IMR-90 (cell line): ENCODE data around the gene BTBD17. TPM values are rescaled to one million over a fixed set of nuclear protein-coding genes. Genes with fewer than 3 reads are reported as not detected.

Experiments
- ATAC-seq: fragments of 200-7000 bp; cut with Tn5 transposase; 2 replicates; pipeline ENCODE4 v1.9.1; 2020; ENCODE audit warnings: low read depth, mild to moderate bottlenecking, moderate library complexity
- BruUV-seq: library from RNA; stranded (reverse); fragments of 400-500 nt; replicated peaks from 2 replicates; lab custom pipeline; 2021; lab: Mats Ljungman, UMichigan
- CTCF ChIA-PET: fragments of 300-600 bp; formaldehyde crosslinking; extraction: SDS; loops from one replicate; lab custom pipeline; 2021; ENCODE audit warnings: antibody characterized with exemption; lab: Yijun Ruan, JAX
- POLR2A ChIA-PET: fragments of 300-600 bp; sonication (Branson Sonifier 250); formaldehyde crosslinking; loops from one replicate; lab custom pipeline; 2022; ENCODE audit warnings: antibody characterized with exemption; ENCODE audit not compliant: unreplicated experiment; lab: Charles Lee
- DNase-seq: peaks from one replicate; pipeline ENCODE4 v3.0.0; 2013
- H2AFZ ChIP-seq: replicated peaks from 2 replicates; pipeline ENCODE3; 2013; ENCODE audit warnings: low read length, mild to moderate bottlenecking; ENCODE audit not compliant: poor library complexity
- H2AK5ac ChIP-seq: 2 replicates; pipeline ENCODE4 v1.6.1; 2013; ENCODE audit warnings: low read depth, low read length, inconsistent platforms
- H2AK9ac ChIP-seq: replicated peaks from 2 replicates; pipeline ENCODE3; 2013; ENCODE audit warnings: mild to moderate bottlenecking, low read depth, low read length, moderate library complexity; ENCODE audit not compliant: poor library complexity
- H2BK120ac ChIP-seq: 2 replicates; pipeline ENCODE4 v1.6.1; 2013; ENCODE audit warnings: low read depth, low read length, inconsistent platforms
- H2BK15ac ChIP-seq: 3 replicates; pipeline ENCODE4 v1.6.1; 2013; ENCODE audit warnings: low read depth, low read length, inconsistent platforms
- H2BK20ac ChIP-seq: 2 replicates; pipeline ENCODE4 v1.6.1; 2013; ENCODE audit warnings: low read depth, mild to moderate bottlenecking, inconsistent platforms, low read length, moderate library complexity
- H2BK5ac ChIP-seq: 2 replicates; pipeline ENCODE4 v1.6.1; 2013; ENCODE audit warnings: mild to moderate bottlenecking, low read depth, low read length, inconsistent platforms; ENCODE audit not compliant: poor library complexity, severe bottlenecking
- H3K14ac ChIP-seq: replicated peaks from 2 replicates; pipeline ENCODE4 v1.6.1; 2013; ENCODE audit warnings: low read depth, low read length, inconsistent platforms
- H3K18ac ChIP-seq: 2 replicates; pipeline ENCODE4 v1.6.1; 2013; ENCODE audit warnings: low read depth, low read length, control low read depth
- H3K23ac ChIP-seq: 2 replicates; pipeline ENCODE4 v1.6.1; 2013; ENCODE audit warnings: low read depth, low read length, inconsistent platforms
- H3K27ac ChIP-seq: 2 replicates; pipeline ENCODE4 v1.5.1; 2013; ENCODE audit warnings: mild to moderate bottlenecking, control low read depth, low read length; ENCODE audit not compliant: insufficient read depth
- H3K27me3 ChIP-seq: 2 replicates; pipeline ENCODE4 v1.6.1; 2013; ENCODE audit warnings: low read length; ENCODE audit not compliant: control insufficient read depth, insufficient read depth
- H3K36me3 ChIP-seq: 2 replicates; pipeline ENCODE4 v1.6.1; 2013; ENCODE audit warnings: low read length, mixed read lengths; ENCODE audit not compliant: control insufficient read depth, insufficient read depth
- H3K4ac ChIP-seq: 2 replicates; pipeline ENCODE4 v1.6.1; 2013; ENCODE audit warnings: low read depth, low read length, inconsistent platforms
- H3K4me1 ChIP-seq: 2 replicates; pipeline ENCODE4 v1.6.1; 2013; ENCODE audit warnings: low read length, mixed read lengths; ENCODE audit not compliant: control insufficient read depth, insufficient read depth
- H3K4me2 ChIP-seq: 2 replicates; pipeline ENCODE4 v1.6.1; 2013; ENCODE audit warnings: low read depth, mild to moderate bottlenecking, control low read depth, low read length, moderate library complexity
- H3K4me3 ChIP-seq: 2 replicates; pipeline ENCODE4 v1.5.1; 2013; ENCODE audit warnings: low read depth, mild to moderate bottlenecking, control low read depth, low read length, moderate library complexity; ENCODE audit not compliant: insufficient read depth
- H3K56ac ChIP-seq: 2 replicates; pipeline ENCODE4 v1.6.1; 2013; ENCODE audit warnings: low read length, inconsistent platforms; ENCODE audit not compliant: insufficient read depth; ENCODE audit errors: extremely low read depth
- H3K79me1 ChIP-seq, 2 experiments: 2 replicates each; pipeline ENCODE4 v1.6.1; 2013; ENCODE audit warnings: low read length in 2 of 2, inconsistent platforms in 1 of 2, low read depth in 1 of 2
- H3K9ac ChIP-seq: 2 replicates; pipeline ENCODE4 v1.6.1; 2013; ENCODE audit warnings: low read depth, low read length, control low read depth
- H3K9me1 ChIP-seq: 2 replicates; pipeline ENCODE4 v1.6.1; 2013; ENCODE audit warnings: low read length, inconsistent platforms; ENCODE audit not compliant: insufficient read depth
- H3K9me3 ChIP-seq: 2 replicates; pipeline ENCODE4 v1.6.1; 2013; ENCODE audit warnings: low read length; ENCODE audit not compliant: control insufficient read depth, insufficient read depth
- H4K20me1 ChIP-seq: 2 replicates; pipeline ENCODE4 v1.6.1; 2013; ENCODE audit warnings: low read length, inconsistent platforms; ENCODE audit not compliant: insufficient read depth
- H4K5ac ChIP-seq: 2 replicates; pipeline ENCODE4 v1.6.1; 2013; ENCODE audit warnings: mild to moderate bottlenecking, low read depth, low read length, control low read depth
- H4K8ac ChIP-seq, 2 experiments: 2 replicates each; pipeline ENCODE4 v1.6.1; 2013; ENCODE audit warnings: low read depth in 2 of 2, low read length in 2 of 2, control low read depth in 1 of 2, inconsistent platforms in 1 of 2
- H4K91ac ChIP-seq: 2 replicates; pipeline ENCODE4 v1.6.1; 2013; ENCODE audit warnings: low read depth, low read length, inconsistent platforms; ENCODE audit not compliant: insufficient read depth
- BHLHE40 ChIP-seq: fragments of 150-350 bp; IDR thresholded peaks from 2 replicates; pipeline ENCODE4 v1.6.1; 2016; ENCODE audit warnings: mild to moderate bottlenecking, low read depth, low read length
- CHD1 ChIP-seq: IDR thresholded peaks from 2 replicates; pipeline ENCODE4 v1.6.1; 2012; ENCODE audit warnings: low read depth, low read length, improper control_type of control experiment
- ELK1 ChIP-seq: fragments of 150-350 bp; IDR thresholded peaks from 2 replicates; pipeline ENCODE4 v1.6.1; 2016; ENCODE audit warnings: low read depth, mild to moderate bottlenecking, low read length, moderate library complexity, borderline replicate concordance
- MAFK ChIP-seq: IDR thresholded peaks from 2 replicates; pipeline ENCODE4 v1.6.1; 2012; ENCODE audit warnings: low read depth, low read length, improper control_type of control experiment
- MAZ ChIP-seq: IDR thresholded peaks from 2 replicates; pipeline ENCODE4 v1.6.1; 2012; ENCODE audit warnings: low read depth, mild to moderate bottlenecking, low read length, improper control_type of control experiment, moderate library complexity, borderline replicate concordance
- USF2 ChIP-seq: fragments of 150-350 bp; IDR thresholded peaks from 2 replicates; pipeline ENCODE4 v1.6.1; 2017; ENCODE audit warnings: mild to moderate bottlenecking, antibody characterized with exemption, low read length, low read depth
- WGBS, 2 experiments: methylation state at CpG; one replicate each; pipeline versions ENCODE4 v1.1.5 to v1.1.7; 2013; ENCODE audit warnings: missing lambda C conversion rate in 2 of 2; ENCODE audit not compliant: insufficient read length in 1 of 2; ENCODE audit errors: extremely low coverage in 2 of 2; 5-methylcytosine and 5-hydroxymethylcytosine counted together
- dilution Hi-C: fragments of 300-500 bp; cut with HindIII; formaldehyde crosslinking; loops from one replicate; pipeline ENCODE4 v1.14.3; 2018; ENCODE audit warnings: low sequenced_read_pairs; ENCODE audit not compliant: unreplicated experiment
- in situ Hi-C: fragments of 300-500 bp; cut with MboI; formaldehyde crosslinking; loops from 3 replicates; pipeline ENCODE4 v1.14.3; 2019; ENCODE audit warnings: low sequenced_read_pairs, inconsistent platforms, mixed read lengths
- intact Hi-C: fragments of 100-400 bp; cut with micrococcal nuclease; formaldehyde crosslinking; loops from 2 replicates; pipeline ENCODE4 v1.10.0; 2022
- polyA plus RNA-seq, 3 experiments: library from polyadenylated mRNA; depleted of rRNA; stranded (reverse); fragments of >200 nt; gene quantifications; 2 replicates each; pipeline ENCODE4 v1.2.3, GENCODE V29; 2012; ENCODE audit warnings: low replicate concordance in 1 of 3
- total RNA-seq: library from RNA; depleted of rRNA; stranded (reverse); fragments of >200 nt; gene quantifications from 2 replicates; pipeline ENCODE4 v1.2.3, GENCODE V29; 2012; rRNA removed

Gene BTBD17
- total and polyA plus RNA-seq, 2 of the 4 experiments (the other 2 are of a cell fraction), result not detected

GRCh38 chr17:74307984-74308773 lies 53.5 kb downstream of the BTBD17 start:
- Histone ChIP-seq H2BK20ac (no peak overlapping the region), H4K8ac (no peak overlapping the region), H3K4me3 (no peak overlapping the region), H3K4me2 (no peak overlapping the region), H3K27ac (no peak overlapping the region), H3K79me1 (no peaks in the 10 kb centered on the region), H3K14ac (no peak overlapping the region), H3K4ac (no peak overlapping the region), H3K23ac (no peak overlapping the region), H3K9me3 (peaks cover 17% of the 10 kb centered on the region), H2AK5ac (no peak overlapping the region), H3K27me3 (no peaks in the 10 kb centered on the region), H2BK120ac (no peak overlapping the region), H2BK15ac (no peak overlapping the region), H2BK5ac (no peak overlapping the region), H4K5ac (no peak overlapping the region), H3K56ac (no peak overlapping the region), H3K36me3 (no peaks in the 10 kb centered on the region), H4K20me1 (no peaks in the 10 kb centered on the region), H3K18ac (no peak overlapping the region), H2AK9ac (no peak overlapping the region), H3K9ac (no peak overlapping the region), H2AFZ (no peak overlapping the region), H4K91ac (no peak overlapping the region), H3K4me1 (no peaks in the 10 kb centered on the region), H3K9me1 (no peaks in the 10 kb centered on the region)
- no TSS peak for BruUV-seq
- dilution Hi-C loops (no loop called here), in situ Hi-C loops (no loop called here), intact Hi-C loops (no loop called here)
- ATAC-seq (no peak), DNase-seq (no peak)
- 58% methylated on average over 2 of the region's 15 CpGs; no CpG with 5 or more reads in 1 of the 2 experiments for WGBS, 2 experiments
- ChIA-PET CTCF (no interaction called here), POLR2A (no interaction called here)
- TF ChIP-seq CHD1 (no peak), ELK1 (no peak), MAFK (no peak), BHLHE40 (no peak), MAZ (no peak), USF2 (no peak)

Other genes with a start within 250 kb of the BTBD17 start
- gene RPL38, start 158.2 kb downstream of the BTBD17 start, total RNA-seq, result 111 and 296 TPM in 2 replicates
- 527 and 1,407 TPM in 2 replicates for gene RPL38, start 158.2 kb downstream of the BTBD17 start, polyA plus RNA-seq (2012; rRNA removed)
- gene TTYH2, start 148.3 kb downstream of the BTBD17 start, total RNA-seq, result 2.3 and 4.2 TPM in 2 replicates
- 5.7 and 6.8 TPM in 2 replicates for gene TTYH2, start 148.3 kb downstream of the BTBD17 start, polyA plus RNA-seq (2012; rRNA removed)
- not detected in 2 replicates for gene DNAI2, start 87.6 kb downstream of the BTBD17 start, total RNA-seq
- not detected in 2 replicates for gene DNAI2, start 87.6 kb downstream of the BTBD17 start, polyA plus RNA-seq (2012; rRNA removed)
- not detected in 2 replicates for gene KIF19, start 35.6 kb downstream of the BTBD17 start, total RNA-seq
- gene KIF19, start 35.6 kb downstream of the BTBD17 start, polyA plus RNA-seq (2012; rRNA removed), result not detected in 2 replicates
- not detected in 2 replicates for gene GPR142, start 5.6 kb upstream of the BTBD17 start, total RNA-seq
- not detected in 2 replicates for gene GPR142, start 5.6 kb upstream of the BTBD17 start, polyA plus RNA-seq (2012; rRNA removed)
- gene GPRC5C, start 70.2 kb upstream of the BTBD17 start, total RNA-seq, result not detected in 2 replicates
- not detected in 2 replicates for gene GPRC5C, start 70.2 kb upstream of the BTBD17 start, polyA plus RNA-seq (2012; rRNA removed)
- not detected in 2 replicates for gene CD300A, start 104.8 kb upstream of the BTBD17 start, total RNA-seq
- gene CD300A, start 104.8 kb upstream of the BTBD17 start, polyA plus RNA-seq (2012; rRNA removed), result not detected in 2 replicates
- not detected in 2 replicates for gene CD300LB, start 169.6 kb upstream of the BTBD17 start, total RNA-seq
- gene CD300LB, start 169.6 kb upstream of the BTBD17 start, polyA plus RNA-seq (2012; rRNA removed), result not detected in 2 replicates
- not detected in 2 replicates for gene CD300C, start 184.2 kb upstream of the BTBD17 start, total RNA-seq
- gene CD300C, start 184.2 kb upstream of the BTBD17 start, polyA plus RNA-seq (2012; rRNA removed), result not detected in 2 replicates
- not detected in 2 replicates for gene CD300H, start 205.6 kb upstream of the BTBD17 start, total RNA-seq
- gene CD300H, start 205.6 kb upstream of the BTBD17 start, polyA plus RNA-seq (2012; rRNA removed), result not detected in 2 replicates
- gene CD300LD, start 230.4 kb upstream of the BTBD17 start, total RNA-seq, result not detected in 2 replicates
- not detected in 2 replicates for gene CD300LD, start 230.4 kb upstream of the BTBD17 start, polyA plus RNA-seq (2012; rRNA removed)